Measurements from ENCODE around the gene HNRNPLL.

The HNRNPLL gene

DNA sequence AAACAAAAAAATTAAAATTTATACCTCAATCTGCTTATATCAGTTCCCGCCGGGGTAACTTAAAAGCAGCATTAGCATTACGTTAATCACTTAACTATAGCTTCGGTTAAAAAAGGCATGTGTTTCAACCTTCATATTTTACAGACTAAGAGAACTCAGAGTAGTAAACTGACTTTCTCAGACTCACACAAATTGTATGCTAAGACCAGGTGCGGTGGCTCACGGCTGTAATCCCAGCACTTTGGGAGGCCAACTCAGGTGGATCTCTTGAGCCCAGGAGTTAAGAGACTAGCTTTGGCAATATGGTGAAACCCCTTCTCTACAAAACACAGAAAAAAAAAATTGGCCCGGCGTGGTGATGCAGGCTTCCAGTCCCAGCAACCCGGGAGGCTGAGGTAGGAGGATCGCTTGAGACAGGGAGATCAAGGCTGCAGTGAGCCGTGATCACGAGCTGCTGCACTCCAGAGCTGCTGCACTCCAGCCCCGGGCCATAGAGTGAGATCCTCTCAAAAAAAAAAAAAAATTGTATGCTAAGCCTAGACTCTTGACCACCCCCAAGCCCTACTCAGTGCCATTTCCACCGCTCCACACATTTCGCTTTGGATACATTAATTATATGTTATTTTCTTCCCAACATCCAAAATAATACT, 2.4 kb downstream of the HNRNPLL start:
- Histone ChIP-seq H3K9me3 (ENCODE audit: insufficient read depth, low read depth, low read length) (no peaks in the 10 kb centered on the region), H3K4me1 (ENCODE audit: insufficient read depth, low read length, poor library complexity, severe bottlenecking) (peaks cover 56% of the 10 kb centered on the region), H3K27me3 (ENCODE audit: insufficient read depth, low read length, poor library complexity, severe bottlenecking) (peaks cover 8% of the 10 kb centered on the region), H3K79me2 (ENCODE audit: insufficient read depth, low read length) (peaks cover 72% of the 10 kb centered on the region), H3K36me3 (ENCODE audit: insufficient read depth, low read length) (no peaks in the 10 kb centered on the region), H3K4me3 (ENCODE audit: low read length, poor library complexity, severe bottlenecking) (peak overlapping the region; percentile 90), H3F3A (ENCODE audit: low read depth) (peaks cover 3% of the 10 kb centered on the region), H4K20me1 (ENCODE audit: insufficient read depth, low read length, poor library complexity, severe bottlenecking) (peaks cover 59% of the 10 kb centered on the region), H3K4me2 (ENCODE audit: low read depth, low read length, poor library complexity, severe bottlenecking) (peak overlapping the region; percentile 83), H3K9me2 (replicated peaks; ENCODE audit: low read depth, low read length) (no peaks in the 10 kb centered on the region), H2AFZ (ENCODE audit: low read length) (no peak overlapping the region), H3K9ac (ENCODE audit: low read depth, low read length, poor library complexity, severe bottlenecking) (peak overlapping the region; percentile 86)
- TF ChIP-seq, protein P1, sequence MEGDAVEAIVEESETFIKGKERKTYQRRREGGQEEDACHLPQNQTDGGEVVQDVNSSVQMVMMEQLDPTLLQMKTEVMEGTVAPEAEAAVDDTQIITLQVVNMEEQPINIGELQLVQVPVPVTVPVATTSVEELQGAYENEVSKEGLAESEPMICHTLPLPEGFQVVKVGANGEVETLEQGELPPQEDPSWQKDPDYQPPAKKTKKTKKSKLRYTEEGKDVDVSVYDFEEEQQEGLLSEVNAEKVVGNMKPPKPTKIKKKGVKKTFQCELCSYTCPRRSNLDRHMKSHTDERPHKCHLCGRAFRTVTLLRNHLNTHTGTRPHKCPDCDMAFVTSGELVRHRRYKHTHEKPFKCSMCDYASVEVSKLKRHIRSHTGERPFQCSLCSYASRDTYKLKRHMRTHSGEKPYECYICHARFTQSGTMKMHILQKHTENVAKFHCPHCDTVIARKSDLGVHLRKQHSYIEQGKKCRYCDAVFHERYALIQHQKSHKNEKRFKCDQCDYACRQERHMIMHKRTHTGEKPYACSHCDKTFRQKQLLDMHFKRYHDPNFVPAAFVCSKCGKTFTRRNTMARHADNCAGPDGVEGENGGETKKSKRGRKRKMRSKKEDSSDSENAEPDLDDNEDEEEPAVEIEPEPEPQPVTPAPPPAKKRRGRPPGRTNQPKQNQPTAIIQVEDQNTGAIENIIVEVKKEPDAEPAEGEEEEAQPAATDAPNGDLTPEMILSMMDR (conservative IDR thresholded peaks at IDR 0.05; ENCODE audit: low read length): no peak
- no peak for TF ChIP-seq EZH2phosphoT487 (IDR thresholded peaks at IDR 0.05; ENCODE audit: borderline replicate concordance)

DNA sequence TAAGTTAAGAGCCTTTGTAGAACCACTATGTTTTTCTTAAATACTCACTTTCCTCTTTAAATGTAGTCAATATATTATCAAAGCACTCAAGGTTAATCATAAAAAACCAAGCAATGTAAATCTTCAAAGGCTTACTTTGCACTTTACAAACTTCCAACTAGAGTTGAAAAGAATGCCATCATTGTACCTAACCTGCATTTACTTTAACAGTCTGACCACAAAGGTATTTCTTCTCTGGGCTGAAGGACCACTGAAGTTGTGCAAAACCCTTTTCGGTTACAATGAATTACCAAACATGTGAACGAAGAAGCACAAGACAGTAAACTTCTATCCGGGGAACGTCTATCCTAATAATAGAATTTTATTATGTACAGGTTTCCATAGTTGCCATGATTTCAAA, 3.0 kb downstream of the HNRNPLL start:
- Histone ChIP-seq H3K79me2 (ENCODE audit: insufficient read depth, low read length) (peaks cover 78% of the 10 kb centered on the region), H3K4me1 (ENCODE audit: insufficient read depth, low read length, poor library complexity, severe bottlenecking) (peaks cover 60% of the 10 kb centered on the region), H3F3A (ENCODE audit: low read depth) (peaks cover 3% of the 10 kb centered on the region), H3K9me3 (ENCODE audit: insufficient read depth, low read depth, low read length) (no peaks in the 10 kb centered on the region), H3K9ac (ENCODE audit: low read depth, low read length, poor library complexity, severe bottlenecking) (peak overlapping the region; percentile 86), H3K27me3 (ENCODE audit: insufficient read depth, low read length, poor library complexity, severe bottlenecking) (peaks cover 8% of the 10 kb centered on the region), H3K4me2 (ENCODE audit: low read depth, low read length, poor library complexity, severe bottlenecking) (peak overlapping the region; percentile 83), H4K20me1 (ENCODE audit: insufficient read depth, low read length, poor library complexity, severe bottlenecking) (peaks cover 59% of the 10 kb centered on the region), H2AFZ (ENCODE audit: low read length) (no peak overlapping the region), H3K4me3 (ENCODE audit: low read length, poor library complexity, severe bottlenecking) (peak overlapping the region; percentile 90), H3K36me3 (ENCODE audit: insufficient read depth, low read length) (no peaks in the 10 kb centered on the region), H3K9me2 (replicated peaks; ENCODE audit: low read depth, low read length) (no peaks in the 10 kb centered on the region)
- TF ChIP-seq EZH2phosphoT487 (IDR thresholded peaks at IDR 0.05; ENCODE audit: borderline replicate concordance): no peak
- TF ChIP-seq, protein P1 (conservative IDR thresholded peaks at IDR 0.05; ENCODE audit: low read length): no peak

DNA sequence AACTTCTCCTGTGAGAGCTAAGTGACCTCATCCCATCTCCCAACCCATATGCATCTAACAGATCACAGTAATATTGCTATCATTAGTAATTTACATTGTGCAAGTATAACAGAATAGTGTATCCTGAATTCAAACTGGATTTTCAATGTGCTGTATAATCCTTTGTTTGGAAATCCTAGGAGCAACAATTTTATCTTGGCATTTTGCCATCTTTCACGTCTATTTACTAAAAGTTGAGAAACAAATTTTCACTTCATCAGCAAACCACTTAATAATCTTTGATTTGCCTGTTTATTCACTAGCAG, 3.8 kb downstream of the HNRNPLL start:
- H3K27me3 ChIP-seq (ENCODE audit: insufficient read depth, low read length, poor library complexity, severe bottlenecking): peaks cover 8% of the 10 kb centered on the region
- peak overlapping the region; percentile 90 for H3K4me3 ChIP-seq (ENCODE audit: low read length, poor library complexity, severe bottlenecking)
- no peaks in the 10 kb centered on the region for H3K36me3 ChIP-seq (ENCODE audit: insufficient read depth, low read length)
- H3K4me1 ChIP-seq (ENCODE audit: insufficient read depth, low read length, poor library complexity, severe bottlenecking): peaks cover 60% of the 10 kb centered on the region
- H2AFZ ChIP-seq (ENCODE audit: low read length): no peak overlapping the region
- H3K9ac ChIP-seq (ENCODE audit: low read depth, low read length, poor library complexity, severe bottlenecking): peak overlapping the region; percentile 86
- H3K4me2 ChIP-seq (ENCODE audit: low read depth, low read length, poor library complexity, severe bottlenecking): peak overlapping the region; percentile 83
- H3K79me2 ChIP-seq (ENCODE audit: insufficient read depth, low read length): peaks cover 85% of the 10 kb centered on the region
- peaks cover 3% of the 10 kb centered on the region for H3F3A ChIP-seq (ENCODE audit: low read depth)
- H3K9me3 ChIP-seq (ENCODE audit: insufficient read depth, low read depth, low read length): no peaks in the 10 kb centered on the region
- H3K9me2 ChIP-seq (replicated peaks; ENCODE audit: low read depth, low read length): no peaks in the 10 kb centered on the region
- peaks cover 65% of the 10 kb centered on the region for H4K20me1 ChIP-seq (ENCODE audit: insufficient read depth, low read length, poor library complexity, severe bottlenecking)
- TF ChIP-seq, protein P1 (conservative IDR thresholded peaks at IDR 0.05; ENCODE audit: low read length): no peak
- TF ChIP-seq EZH2phosphoT487 (IDR thresholded peaks at IDR 0.05; ENCODE audit: borderline replicate concordance): no peak

Measured in Loucy (cell line).